NCI-H1694 treated with DMSO at 0.1 percent for 48 hours (cell line): ENCODE data around the gene NEK2.
A peak's percentile ranks its signal among the peaks of the same experiment; 100 is the strongest.
"Not testable (repeated sequence)": the region's sequence is repeated elsewhere in the genome, so short reads cannot be mapped to it uniquely, and the experiment has no call there.

Source experiments
- DNase-seq: peaks from one replicate; lab custom pipeline; 2025; lab: John Stamatoyannopoulos, UW

The NEK2 gene

GRCh38 chr1:211650904-211651303, 24.5 kb downstream of the NEK2 start:
- DNase-seq, result no peak

DNA sequence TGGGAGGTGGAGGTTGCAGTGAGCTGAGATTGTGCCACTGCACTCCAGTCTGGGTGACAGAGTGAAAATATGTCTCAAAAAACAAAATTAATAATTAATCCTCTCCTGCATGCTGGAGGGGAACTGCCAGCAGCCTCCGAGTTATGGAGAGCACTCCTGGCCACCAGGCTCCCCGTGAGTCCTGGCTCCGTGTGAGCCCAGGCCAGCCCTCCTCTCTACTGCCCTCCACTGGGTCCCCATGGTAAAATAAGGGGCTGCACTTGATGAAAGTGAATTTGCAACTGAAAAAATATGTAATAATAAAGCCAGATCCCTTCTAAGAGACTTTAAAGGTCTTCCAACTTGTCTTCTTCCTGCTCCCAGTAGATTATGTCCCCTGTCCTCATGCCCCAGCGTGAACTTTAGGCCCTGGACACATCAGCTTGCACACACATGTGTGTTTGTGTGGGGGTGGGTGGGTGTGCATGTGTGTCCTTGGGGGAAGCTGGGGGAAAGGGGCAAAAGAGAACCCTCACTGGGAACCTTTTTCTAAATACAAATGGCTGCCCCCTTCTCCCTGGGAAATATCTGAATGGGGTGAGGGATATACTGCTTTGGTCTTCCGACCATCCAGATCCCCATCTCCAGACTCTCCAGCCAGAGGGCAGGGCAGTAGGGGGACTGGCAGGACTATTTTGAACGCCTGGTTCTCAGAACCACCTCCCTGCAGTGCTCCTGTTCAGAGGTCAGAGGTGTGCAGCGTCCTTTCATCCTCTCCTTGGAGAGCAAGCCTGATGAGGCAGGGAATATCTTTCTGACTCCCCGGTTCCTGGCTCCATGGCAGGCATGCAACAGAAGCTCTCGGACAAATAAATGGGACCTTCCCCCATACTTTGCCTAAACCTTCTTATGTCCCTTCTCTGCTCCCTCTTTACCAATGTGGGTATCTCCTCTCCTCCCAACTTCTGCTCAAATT, 26.2 kb downstream of the NEK2 start:
- peak; percentile 52 for DNase-seq

DNA sequence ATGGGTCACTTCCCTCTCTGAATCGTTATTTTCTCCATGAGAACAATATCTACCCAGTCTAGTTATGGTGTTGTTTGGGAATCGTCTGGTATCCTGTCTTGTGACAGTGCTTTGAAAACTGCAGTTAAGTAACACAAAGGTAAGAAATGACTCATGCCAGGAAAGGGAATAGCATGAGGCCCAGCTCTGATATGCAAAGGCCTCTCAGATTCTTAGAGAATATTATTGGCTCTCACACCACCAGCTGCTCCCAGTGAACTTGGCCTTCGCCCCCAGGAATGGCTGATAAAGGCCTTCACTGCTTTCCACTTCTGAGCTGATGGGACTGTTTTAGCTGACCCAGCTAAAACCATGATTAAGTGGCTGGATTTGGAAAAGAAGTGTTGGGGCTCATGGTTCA, 27.1 kb downstream of the NEK2 start:
- no peak for DNase-seq

GRCh38 chr1:211647711-211648121, 27.7 kb downstream of the NEK2 start:
- DNase-seq, result no peak

DNA sequence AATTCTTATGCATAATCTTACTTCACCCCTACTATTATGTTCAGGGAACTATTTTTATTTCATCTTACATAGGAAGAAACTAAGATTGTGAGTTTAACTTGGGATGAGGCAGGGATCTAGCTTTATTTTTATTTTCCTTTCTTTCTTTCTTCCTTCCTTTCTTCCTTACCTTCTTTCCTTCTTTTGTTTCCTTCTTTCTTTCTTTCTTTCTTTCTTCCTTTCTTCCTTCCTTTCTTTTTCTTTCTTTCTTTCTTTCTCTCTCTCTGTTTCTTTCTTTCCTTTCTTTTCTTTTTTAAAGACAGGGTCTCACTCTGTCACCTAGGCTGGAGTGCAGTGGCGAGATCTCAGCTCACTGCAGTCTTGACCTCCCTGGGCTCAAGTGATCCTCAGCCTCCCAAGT, 28.9 kb downstream of the NEK2 start:
- DNase-seq, result no peak

DNA sequence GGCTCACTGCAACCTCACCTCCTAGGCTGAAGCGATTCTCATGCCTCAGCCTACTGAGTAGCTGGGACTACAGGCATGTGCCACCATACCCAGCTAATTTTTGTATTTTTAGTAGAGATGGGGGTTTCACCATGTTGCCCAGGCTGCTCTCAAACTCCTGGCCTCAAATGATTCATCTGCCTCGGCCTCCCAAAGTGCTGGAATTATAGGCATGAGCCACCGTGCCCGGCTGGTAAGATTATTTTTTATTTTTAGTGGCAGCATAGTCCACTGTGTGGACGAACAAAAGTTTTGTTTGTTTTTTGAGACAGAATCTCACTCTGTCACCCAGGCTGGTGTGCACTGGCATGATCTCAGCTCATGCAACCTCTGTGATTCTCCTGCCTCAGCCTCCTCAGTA, 29.8 kb downstream of the NEK2 start:
- DNase-seq, result not testable (repeated sequence)

DNA sequence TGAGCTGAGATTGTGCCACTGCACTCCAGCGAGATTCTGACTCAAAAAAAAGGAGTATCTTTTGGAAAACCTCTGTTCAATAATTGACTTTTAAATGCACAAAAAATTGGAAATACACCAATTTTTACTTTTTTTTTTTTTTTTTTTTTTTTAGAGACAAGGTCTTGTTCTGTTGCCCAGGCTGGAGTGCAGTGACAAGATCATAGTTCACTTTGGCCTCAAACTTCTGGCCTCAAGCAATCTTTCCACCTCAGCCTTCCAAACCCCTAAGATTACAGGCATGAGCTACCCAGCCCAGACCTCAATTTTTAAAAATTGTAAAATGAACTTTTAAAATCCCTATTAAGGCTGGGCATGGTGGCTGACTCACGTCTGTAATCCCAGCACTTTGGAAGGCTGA, 30.8 kb downstream of the NEK2 start:
- DNase-seq, result no peak

GRCh38 chr1:211643324-211644212, 31.9 kb downstream of the NEK2 start:
- DNase-seq, result peak; percentile 63

DNA sequence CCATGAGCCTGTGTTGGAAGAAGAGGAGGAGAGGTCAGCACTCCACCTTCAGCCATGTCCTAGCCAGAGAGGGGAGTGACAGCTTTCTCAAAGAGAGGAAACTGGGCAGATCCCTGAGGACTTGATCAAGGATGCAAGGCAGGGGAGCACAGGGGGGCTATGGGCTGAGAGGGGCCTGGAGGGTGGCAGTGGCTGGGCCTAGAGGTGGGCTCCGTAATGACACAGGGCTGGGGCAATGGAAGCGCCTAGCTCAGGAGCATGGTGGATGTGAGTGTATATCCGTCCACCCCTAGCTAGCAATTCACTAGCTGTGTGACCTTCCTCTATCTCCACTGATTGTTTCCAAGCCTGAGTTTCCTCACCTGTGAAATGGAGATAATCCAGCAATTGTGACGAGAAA, 32.6 kb downstream of the NEK2 start:
- no peak for DNase-seq

DNA sequence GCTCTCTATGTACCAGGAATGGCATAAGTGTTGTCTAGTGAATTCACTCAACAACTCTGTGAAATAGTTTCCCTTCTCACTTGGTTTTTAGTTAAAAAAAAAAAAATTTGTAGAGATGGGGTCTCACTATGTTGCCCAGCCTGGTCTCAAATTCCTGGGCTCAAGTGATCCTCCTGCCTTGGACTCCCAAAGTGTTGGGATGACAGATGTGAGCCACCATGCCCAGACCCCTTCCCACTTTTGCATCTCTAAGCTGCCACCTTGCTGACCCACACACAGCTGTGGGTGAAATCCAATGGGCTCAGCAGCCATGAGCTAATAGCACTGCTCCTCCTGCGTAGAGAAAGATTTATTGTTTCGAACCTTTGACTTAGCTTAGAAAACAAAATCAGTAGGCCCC, 33.5 kb downstream of the NEK2 start:
- no peak for DNase-seq

DNA sequence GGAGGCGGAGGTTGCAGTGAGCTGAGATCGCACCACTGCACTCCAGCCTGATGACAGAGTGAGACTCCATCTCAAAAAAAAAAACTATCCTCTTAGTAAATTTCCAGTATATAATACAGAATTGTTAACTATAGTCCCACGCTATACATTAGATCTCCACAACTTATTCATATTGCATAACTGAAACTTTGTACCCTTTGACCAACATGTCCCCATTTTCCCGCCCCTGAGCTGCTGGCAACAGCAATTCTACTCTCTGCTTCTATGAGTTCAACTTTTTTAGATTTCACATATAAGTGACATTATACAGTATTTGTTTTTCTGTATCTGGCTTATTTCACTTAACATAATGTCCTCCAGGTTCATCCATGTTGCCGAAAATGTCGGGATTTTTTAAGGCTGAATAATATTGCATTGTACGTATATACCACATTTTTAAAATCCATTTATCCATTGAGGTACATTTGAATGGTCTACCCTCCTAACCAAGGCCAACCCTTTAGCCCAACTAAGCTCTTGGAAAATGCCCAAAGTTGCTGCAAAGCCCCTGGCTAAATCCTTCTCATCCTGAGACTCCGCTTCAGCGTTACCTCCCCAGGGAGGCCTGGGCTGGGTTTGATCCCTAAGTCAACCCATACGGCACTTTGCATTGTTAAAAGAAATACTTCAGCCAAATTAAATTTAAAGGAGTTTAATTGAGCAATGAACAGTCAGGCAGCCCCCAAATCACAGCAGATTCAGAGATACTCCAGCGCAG, 34.2 kb downstream of the NEK2 start:
- no peak for DNase-seq

- DNase-seq, result no peak
Measured at GRCh38 chr1:211640301-211640630, 35.2 kb downstream of the NEK2 start.

- DNase-seq, result no peak
Measured at GRCh38 chr1:211639475-211640300, 35.7 kb downstream of the NEK2 start.

- no peak for DNase-seq
Measured at GRCh38 chr1:211638689-211639101, 36.7 kb downstream of the NEK2 start.

DNA sequence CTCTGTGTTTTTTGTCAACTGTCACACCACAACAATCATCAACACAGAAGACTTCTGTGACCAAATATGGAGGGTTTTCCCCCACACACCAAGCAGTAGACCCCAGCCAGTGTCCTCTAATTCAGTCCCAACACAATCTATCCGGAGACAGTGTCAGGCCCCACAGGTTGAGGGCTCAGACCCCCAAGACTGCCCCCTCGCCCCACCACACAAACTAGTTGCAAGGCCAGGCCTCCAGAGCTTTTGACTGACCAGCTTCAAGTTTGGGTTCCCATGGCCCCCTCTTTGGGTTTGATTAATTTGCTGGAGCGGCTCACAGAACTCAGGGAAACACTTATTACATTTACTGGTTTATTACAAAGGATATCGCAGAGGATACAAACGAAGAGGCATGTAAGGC, 37.2 kb downstream of the NEK2 start:
- no peak for DNase-seq

GRCh38 chr1:211637066-211637465, 38.4 kb downstream of the NEK2 start:
- DNase-seq, result no peak

DNA sequence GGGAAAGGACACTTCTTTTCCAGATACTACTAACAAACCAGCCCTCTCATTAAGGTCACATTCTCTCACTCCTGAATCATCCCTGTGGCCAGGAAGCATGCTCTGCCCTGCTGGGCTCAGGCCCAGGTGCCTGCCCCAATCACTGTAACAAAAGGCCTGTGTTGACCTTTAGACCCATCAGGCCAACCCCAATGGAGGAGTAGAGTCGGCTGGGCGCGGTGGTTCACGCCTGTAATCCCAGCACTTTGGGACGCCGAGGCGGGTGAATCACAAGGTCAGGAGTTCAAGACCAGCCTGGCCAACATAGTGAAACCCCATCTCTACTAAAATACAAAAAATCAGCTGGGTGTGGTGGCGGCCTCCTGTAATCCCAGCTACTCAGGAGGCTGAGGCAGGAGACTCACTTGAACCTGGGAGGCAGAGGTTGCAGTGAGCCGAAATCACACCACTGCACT, 38.8 kb downstream of the NEK2 start:
- DNase-seq, result not testable (repeated sequence)

DNA sequence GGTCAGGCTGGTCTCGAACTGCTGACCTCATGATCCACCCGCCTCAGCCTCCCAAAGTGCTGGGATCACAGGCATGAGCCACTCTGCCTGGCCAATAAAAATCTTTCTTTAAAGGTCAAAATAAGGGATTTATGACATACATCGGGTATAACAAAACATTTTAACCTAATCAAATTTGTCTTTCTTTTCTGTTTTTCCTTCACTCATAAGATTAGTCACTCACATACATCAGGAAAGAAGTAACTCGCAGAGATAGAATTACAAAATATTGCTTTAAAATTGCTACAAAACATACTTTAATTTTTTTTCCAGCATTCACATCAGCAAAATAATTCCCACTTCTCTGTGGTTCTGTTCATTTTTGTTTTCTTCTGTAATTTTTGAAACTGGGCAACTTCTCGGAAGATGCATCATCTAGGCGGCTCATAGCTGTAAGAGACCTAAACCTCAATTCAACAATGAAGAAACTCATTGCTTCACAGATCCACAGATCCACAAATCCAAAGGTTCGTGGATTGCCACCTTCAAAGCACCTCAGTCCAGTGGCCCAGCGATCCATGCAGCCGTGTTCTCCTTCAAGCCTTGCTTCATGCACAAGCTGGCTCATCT, 39.7 kb downstream of the NEK2 start:
- DNase-seq, result no peak

GRCh38 chr1:211634931-211635330, 40.5 kb downstream of the NEK2 start:
- no peak for DNase-seq

- no peak for DNase-seq
Measured at GRCh38 chr1:211634461-211634860, 41.0 kb downstream of the NEK2 start.

DNA sequence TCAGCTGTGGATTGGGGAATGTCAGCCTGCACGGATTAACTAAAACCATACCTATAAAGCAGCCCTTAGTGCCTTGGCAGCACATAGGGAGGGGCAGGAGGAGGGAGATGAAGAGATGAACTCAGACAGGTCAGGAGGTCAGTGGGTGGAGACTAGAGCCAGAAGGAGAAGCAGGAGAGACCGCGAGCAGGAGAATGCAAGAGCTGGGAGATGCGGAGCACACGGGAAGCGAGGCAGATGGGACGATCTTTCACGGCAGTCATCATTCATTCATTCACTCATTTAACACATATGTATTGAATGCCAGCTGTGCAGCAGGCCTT, 41.9 kb downstream of the NEK2 start:
- DNase-seq, result no peak
